ENCODE measurements around the gene RAB6B. TPM values are rescaled to one million over a fixed set of nuclear protein-coding genes. Genes with fewer than 3 reads are reported as not detected.

Gene RAB6B
- total RNA-seq, 6 experiments from 2014 or later, result 0.09 to 0.60 (median 0.36) TPM

GRCh38 chr3:133857767-133858166 is 37.9 kb downstream of the RAB6B start:
- DNase-seq (no peak), ATAC-seq (no peak)
- H3K27ac ChIP-seq, result no peak overlapping the region
- H3K27me3 ChIP-seq, result no peaks in the 10 kb centered on the region
- 92% methylated on average over 4 of the region's 8 CpGs for WGBS (ENCODE audit: insufficient coverage, low coverage, low lambda C conversion rate, missing lambda C conversion rate)
- TF ChIP-seq POLR2A (IDR thresholded peaks at IDR 0.05) (no peak), CTCF (IDR thresholded peaks at IDR 0.05) (no peak)
- H3K4me1 ChIP-seq, result no peaks in the 10 kb centered on the region
- intact Hi-C loops (cut with DNase I), result no loop called here
- H3K9me3 ChIP-seq, result no peaks in the 10 kb centered on the region
- no peaks in the 10 kb centered on the region for H3K36me3 ChIP-seq
- H3K4me3 ChIP-seq, result no peak overlapping the region

- no peaks in the 10 kb centered on the region for H3K27me3 ChIP-seq
- H3K4me3 ChIP-seq, result no peak overlapping the region
- TF ChIP-seq CTCF (IDR thresholded peaks at IDR 0.05), result no peak
- TF ChIP-seq POLR2A (IDR thresholded peaks at IDR 0.05), result no peak
- 54% methylated on average over 2 of the region's 2 CpGs for WGBS (ENCODE audit: insufficient coverage, low coverage, low lambda C conversion rate, missing lambda C conversion rate)
- DNase-seq (no peak), ATAC-seq (no peak)
- H3K4me1 ChIP-seq, result no peaks in the 10 kb centered on the region
- H3K36me3 ChIP-seq, result no peaks in the 10 kb centered on the region
- intact Hi-C loops (cut with DNase I), result no loop called here
- no peaks in the 10 kb centered on the region for H3K9me3 ChIP-seq
- H3K27ac ChIP-seq, result no peak overlapping the region
Observed at GRCh38 chr3:133856316-133856715, 39.4 kb downstream of the RAB6B start.

GRCh38 chr3:133855772-133856171 is 39.9 kb downstream of the RAB6B start:
- Histone ChIP-seq H3K36me3 (no peaks in the 10 kb centered on the region), H3K27ac (no peak overlapping the region), H3K4me3 (no peak overlapping the region), H3K27me3 (no peaks in the 10 kb centered on the region), H3K4me1 (no peaks in the 10 kb centered on the region), H3K9me3 (no peaks in the 10 kb centered on the region)
- TF ChIP-seq POLR2A (IDR thresholded peaks at IDR 0.05), result no peak
- no peak for TF ChIP-seq CTCF (IDR thresholded peaks at IDR 0.05)
- intact Hi-C loops (cut with DNase I), result no loop called here
- WGBS (ENCODE audit: insufficient coverage, low coverage, low lambda C conversion rate, missing lambda C conversion rate), result 71% methylated on average over 6 of the region's 6 CpGs
- DNase-seq (no peak), ATAC-seq (no peak)

DNA sequence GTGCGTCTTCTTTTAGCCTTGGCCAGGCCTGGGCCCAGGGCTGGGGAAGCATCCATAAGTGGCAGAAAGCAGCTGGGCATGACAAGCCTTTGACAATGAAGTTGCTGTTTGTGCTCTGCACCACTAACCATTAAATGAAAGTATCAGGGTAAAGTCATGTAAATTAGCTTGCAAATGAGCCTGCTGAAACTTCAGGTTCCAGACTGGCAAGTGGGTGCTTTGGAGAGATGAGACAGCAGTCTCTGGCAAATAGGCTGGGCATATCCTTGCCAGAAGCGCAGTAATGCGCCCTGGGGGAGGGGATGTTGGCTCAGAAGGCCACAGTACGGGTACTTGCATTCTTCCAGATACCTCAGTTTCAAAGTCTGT is 40.7 kb downstream of the RAB6B start:
- no peak for ATAC-seq
- WGBS (ENCODE audit: insufficient coverage, low coverage, low lambda C conversion rate, missing lambda C conversion rate), result 89% methylated on average over 2 of the region's 4 CpGs

More for the DNA sequence above, 40.7 kb downstream of the RAB6B start:
- no peak overlapping the region for H3K4me3 ChIP-seq
- H3K9me3 ChIP-seq, result no peaks in the 10 kb centered on the region
- no peaks in the 10 kb centered on the region for H3K36me3 ChIP-seq
- no peaks in the 10 kb centered on the region for H3K4me1 ChIP-seq
- TF ChIP-seq POLR2A (IDR thresholded peaks at IDR 0.05) (no peak), CTCF (IDR thresholded peaks at IDR 0.05) (no peak)
- DNase-seq, result no peak
- no peak overlapping the region for H3K27ac ChIP-seq
- no peaks in the 10 kb centered on the region for H3K27me3 ChIP-seq
- intact Hi-C loops (cut with DNase I), result no loop called here

All from right lobe of liver (tissue), 6 donors.